HG02870 (cell line): ENCODE results near the gene C16orf92.
"Not testable (repeated sequence)": the region's sequence is repeated elsewhere in the genome, so short reads cannot be mapped to it uniquely, and the experiment has no call there.

Experiments used
- ATAC-seq: cut with Tn5 transposase; IDR thresholded peaks from one replicate; pipeline ENCODE4 v1.9.1; 2021; ENCODE audit warnings: mild to moderate bottlenecking, moderate library complexity; ENCODE audit not compliant: unreplicated experiment

The C16orf92 gene

DNA sequence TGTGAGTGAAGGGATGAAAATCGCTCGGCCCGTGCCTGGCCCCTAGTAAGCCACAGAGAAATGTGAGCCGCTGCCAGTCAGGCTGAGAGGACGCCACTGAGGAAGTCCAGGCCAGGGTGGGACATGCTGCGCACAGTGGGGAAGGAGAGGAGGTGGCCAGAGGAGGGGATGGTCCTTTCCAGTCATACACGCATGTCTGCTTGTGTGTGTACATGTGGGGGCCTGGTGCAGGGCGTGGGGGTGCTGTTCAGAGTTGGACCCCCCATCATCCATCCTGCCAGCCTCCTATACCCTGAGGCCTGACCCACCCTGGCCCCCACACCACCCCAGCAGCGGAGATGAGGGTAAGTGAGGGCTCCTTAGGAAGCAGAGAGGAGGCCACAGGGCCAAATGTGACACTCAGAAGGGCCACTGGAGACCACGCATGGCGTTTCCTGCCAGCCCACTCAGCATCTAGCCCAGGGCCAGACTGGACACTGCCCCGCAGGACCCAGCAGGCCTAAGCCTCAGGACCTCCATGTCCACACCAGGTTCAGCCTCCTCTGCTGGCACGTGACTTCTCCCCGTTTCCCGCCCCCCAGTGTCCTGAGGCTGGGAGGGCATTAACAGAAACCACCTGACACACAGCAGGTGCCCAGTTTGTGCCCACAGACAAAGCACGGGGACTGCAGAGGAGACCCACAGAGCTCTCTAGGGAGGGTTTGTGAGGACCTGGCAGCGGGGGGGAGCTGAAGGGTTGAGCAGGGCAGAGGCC, 19.2 kb upstream of the C16orf92 start:
- ATAC-seq, result no peak

- no peak for ATAC-seq
These were observed 18.6 kb upstream of the C16orf92 start for GRCh38 chr16:30004424-30004776.

DNA sequence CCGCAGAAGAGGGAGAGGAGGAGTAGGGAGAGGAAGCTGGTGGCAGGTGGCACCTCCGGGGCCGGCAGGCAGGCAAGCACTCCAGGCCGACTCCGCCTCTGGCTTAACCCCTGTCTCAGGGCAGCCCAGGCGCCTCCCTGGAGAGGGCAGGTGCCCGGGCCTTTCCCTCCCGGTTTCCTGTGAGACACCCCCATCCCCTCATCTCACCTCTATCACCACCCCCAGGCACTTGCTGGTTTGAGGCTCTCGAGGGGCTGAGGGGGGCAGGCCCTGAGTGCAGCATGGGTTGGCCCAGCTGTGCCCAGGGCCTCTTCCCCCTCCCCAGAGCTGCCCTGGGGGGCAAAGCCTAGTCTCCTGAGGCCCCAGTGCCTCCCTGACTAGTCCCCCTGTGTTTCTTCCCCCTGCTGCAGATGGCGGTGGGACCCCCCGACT, 18.2 kb upstream of the C16orf92 start:
- ATAC-seq, result no peak

DNA sequence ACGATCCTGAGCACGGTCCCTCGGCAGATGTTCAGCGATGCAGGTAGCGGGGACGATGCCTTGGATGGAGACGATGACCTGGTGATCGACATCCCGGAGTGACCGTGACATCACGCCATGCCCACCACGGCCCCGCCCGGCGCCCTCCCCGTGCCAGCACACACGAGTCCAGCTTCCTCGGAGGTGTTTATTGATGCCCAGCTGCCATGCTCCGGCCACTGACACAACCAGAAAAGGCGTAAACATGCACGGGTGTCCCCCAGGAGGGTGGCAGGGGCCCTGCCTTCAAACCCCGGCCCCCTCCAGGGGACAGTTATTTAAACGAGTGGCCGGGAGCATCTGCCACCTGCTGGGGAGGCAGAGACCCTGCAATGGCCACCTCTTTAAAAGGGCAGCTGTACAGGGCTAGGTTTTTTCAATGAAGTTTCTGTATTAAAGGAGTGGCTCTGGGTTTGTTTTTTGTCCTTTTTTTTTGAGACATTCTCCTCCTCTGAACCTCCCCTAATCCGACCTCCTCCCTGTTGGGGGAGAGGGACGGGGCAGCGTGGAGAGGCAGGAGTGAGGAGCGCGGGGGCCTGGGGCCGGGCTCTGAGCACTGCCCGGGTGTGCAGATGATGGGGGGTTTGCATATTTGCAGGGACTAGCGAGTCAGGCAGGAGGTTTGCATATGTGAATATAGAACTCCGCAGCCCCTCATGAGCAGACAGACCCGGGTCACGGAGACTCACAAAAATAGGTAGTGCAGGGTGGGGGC, 17.5 kb upstream of the C16orf92 start:
- ATAC-seq, result no peak

DNA sequence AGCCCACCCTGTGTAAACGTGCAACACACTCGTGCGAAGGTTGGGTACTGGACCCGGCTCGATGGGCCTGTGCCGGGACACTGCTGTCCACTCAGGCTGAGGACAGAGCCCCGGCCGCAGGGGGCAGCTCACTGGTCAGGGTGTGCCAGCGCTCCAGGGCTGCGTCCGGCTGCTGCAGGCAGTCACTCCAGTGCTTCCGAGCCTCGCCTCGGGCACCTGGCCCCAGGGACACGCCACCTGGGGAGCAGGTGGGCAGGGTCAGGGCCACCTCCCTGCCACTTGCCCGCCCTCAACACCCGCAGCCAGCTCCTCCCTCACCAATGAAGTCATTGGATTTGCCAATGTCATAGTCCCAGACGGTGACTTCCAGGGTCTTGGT, 16.9 kb upstream of the C16orf92 start:
- no peak for ATAC-seq

DNA sequence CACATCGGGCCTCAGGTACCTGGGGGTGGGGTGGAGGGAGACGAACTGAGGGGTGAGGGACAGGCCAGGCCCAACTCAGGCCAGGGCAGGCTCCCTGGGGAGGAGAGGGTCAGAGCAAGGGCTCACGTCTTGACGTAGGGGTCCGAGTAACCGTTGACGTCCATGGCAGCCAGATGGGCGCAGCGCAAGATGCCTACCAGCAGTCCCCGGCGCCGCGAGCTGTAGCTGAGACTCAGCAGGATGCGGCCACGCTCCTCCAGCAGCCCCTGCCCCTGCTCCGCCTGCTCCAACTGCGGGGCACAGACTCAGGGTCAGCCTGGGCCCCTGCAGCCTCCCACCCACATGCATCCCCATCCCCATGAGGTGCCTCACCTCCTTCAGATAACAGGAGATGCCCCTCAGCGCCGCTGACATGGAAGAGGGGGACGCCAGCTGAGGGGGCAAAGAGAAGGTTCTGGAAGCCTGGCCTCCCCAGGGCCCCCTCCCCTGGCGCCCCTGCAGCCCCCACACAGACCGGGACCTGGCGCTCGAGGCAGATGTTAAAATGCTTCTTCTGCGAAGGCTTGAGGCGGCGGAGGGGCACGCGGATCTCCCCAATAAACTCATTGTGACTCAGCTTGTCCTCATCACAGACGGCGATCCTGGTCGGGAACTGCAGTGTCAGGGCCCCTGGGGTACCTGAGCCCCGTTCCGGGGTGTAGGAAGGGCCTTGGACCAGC, 16.2 kb upstream of the C16orf92 start:
- no peak for ATAC-seq

DNA sequence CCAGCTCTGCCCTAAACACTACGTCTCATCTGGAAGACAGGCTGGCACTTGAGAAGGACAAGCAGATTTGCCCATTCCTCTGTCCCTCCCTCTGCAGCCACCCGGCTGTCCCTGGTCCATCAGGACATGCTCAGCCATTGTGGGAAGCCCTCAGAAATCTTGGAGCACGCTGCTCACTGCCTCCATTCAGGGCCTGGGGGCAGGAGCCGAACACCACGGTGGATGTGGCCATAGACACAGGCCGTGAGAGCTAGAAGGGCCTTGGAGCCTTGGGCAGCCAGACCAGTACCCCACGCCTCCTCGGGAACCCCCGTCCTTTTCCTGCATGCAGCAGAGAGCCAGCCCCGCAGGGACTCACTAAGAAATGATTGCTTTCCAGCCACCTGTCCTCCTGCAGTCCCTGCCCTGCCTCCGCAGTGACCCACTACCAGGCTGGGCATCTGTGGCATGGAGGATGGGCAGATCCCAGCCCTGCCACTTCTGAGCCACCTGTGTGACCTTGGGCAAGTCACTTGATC, 15.6 kb upstream of the C16orf92 start:
- no peak for ATAC-seq

DNA sequence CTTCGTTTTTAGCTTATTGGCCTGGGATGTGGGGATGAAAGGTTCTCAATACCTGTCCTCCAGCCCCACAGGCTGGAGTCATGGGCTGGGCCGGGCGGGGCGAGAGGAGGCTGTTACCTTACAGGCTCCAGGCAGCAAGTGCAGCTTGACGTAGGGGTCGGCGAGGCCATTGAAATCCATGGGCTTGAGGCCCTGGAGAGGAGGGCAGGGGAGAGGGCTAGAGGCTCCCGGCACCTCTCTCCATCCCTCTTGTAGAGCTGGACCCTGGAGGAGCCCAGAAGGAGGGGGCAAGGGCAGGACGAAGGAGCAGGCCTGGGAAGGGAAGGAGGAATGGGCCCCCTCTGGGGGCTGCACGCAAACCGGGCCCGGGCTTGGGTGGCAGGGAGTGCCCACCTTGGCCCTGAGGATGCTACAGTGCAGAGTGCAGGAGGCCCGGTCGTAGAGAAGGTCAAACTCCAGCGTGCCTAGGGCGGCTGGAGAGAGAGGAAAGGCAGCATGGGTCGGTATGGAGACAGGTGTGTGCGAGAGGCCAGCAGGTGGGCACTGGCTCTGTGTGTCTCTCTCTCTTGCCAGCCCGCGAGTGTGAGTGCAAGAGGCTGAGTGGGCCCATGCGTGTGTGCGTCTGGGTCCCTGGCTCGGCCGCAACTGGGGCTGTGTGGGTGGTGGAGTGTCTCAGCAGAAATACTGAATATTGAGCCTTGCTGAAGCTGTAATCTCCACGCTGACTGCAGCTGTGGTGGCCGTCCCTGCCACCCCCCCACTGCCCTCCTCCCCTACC, 13.7 kb upstream of the C16orf92 start:
- ATAC-seq, result no peak

- no peak for ATAC-seq
These were observed 12.8 kb upstream of the C16orf92 start for GRCh38 chr16:30009990-30010843.

GRCh38 chr16:30010844-30011713, 11.9 kb upstream of the C16orf92 start, which contains the start of gene DOC2A:
Gene DOC2A (minus strand): TSS chr16:30011027. CDS start chr16:30010222, 805 bp downstream.
- ATAC-seq, result no peak

DNA sequence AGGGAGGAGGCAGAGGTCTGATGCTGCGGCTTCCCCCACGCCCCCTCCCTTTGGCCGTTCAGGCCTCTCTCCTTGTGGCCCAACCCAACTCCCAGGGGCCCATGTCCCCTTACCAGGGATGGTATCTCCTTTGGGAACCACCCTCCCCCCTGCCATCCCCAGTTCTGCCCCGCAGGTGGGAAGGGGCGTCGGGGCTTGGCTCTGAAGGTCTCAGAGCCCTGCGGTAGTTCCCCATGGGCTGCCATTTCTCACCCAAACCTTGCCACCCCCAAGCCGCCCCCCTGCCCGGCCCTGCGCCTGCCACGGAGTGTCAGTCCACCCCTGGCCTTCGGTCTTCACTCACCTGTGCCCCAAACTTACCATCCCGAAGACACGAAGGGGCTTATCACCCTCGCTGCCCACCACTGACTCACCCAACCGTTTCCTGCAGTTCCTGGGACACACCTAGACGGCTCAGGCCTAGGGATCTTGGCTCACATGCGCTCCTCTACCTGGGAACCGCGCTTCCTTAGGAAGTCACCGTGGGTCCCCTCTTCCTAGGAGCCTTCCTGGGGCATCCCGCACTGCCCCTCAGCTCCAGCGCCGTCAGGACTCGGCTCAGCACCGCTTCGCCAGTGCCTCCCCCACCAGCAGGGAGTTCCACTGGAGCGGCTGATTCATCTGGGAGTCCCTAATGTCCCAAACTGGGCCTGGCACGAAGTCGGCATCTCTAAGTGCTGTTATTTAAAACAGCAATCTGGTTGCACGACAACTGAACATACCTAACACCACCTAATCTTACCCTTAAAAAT, 11.1 kb upstream of the C16orf92 start:
- no peak for ATAC-seq

GRCh38 chr16:30012598-30012997, 10.4 kb upstream of the C16orf92 start:
- not testable (repeated sequence) for ATAC-seq

DNA sequence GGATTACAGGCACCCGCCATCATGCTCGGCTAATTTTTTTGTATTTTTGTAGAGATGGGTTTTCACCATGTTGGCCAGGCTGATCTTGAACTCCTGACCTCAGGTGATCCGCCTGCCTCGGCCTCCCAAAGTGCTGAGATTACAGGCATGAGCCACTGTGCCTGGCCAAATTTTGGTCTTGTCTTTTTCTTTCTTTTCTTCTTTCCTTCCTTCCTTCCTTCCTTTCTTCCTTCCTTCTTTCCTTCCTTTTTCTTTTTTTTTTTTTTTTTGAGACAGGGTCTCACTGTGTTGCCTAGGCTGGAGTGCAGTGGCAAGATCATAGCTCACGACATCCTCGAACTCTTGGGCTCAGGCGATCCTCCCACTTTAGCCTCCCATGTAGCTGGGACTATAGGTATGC, 7.5 kb upstream of the C16orf92 start:
- ATAC-seq, result not testable (repeated sequence)

- no peak for ATAC-seq
These were observed 6.3 kb upstream of the C16orf92 start for GRCh38 chr16:30016555-30017276.

GRCh38 chr16:30017277-30017656, 5.7 kb upstream of the C16orf92 start:
- no peak for ATAC-seq

- ATAC-seq, result not testable (repeated sequence)
These were observed 5.1 kb upstream of the C16orf92 start for GRCh38 chr16:30017937-30018336.

DNA sequence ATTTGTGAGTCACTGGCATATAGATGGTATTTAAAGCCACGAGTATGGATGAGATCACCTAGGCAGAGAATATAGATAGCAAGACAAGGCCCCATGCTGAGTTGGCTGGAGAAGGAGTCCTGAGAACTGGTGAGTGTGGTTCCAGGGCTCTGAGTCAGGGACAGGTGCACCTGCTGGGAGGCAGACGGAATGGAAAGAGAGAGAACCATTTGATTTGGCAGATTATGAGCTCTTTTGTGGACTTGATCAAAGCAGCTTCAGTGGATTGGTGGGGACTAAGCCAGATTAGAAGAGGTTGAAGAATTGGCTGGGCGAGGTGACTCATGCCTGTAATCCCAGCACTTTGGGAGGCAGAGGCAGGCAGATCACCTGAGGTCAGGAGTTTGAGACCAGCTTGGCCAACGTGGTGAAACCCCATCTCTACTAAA, 4.3 kb upstream of the C16orf92 start:
- no peak for ATAC-seq
